GM12878 (cell line): ENCODE measurements around the gene TSPAN15. TPM values are rescaled to one million over a fixed set of nuclear protein-coding genes. Genes with fewer than 3 reads are reported as not detected.

Source experiments
- ATAC-seq: fragments of 200-7000 bp; cut with Tn5 transposase; 3 replicates; pipeline ENCODE4 v1.9.1; 2020; ENCODE audit warnings: mild to moderate bottlenecking, moderate library complexity
- BruUV-seq: library from RNA; stranded (reverse); fragments of 400-500 nt; replicated peaks from 2 replicates; lab custom pipeline; 2021; lab: Mats Ljungman, UMichigan
- CTCF ChIA-PET: fragments of 300-600 bp; sonication (Branson Sonifier 250); formaldehyde crosslinking; extraction: SDS; loops from one replicate; lab custom pipeline; 2021; ENCODE audit warnings: inconsistent platforms; lab: Yijun Ruan, JAX
- POLR2A ChIA-PET: fragments of 350-600 bp; formaldehyde crosslinking; extraction: SDS; loops from one replicate; lab custom pipeline; 2021; ENCODE audit warnings: inconsistent platforms; lab: Charles Lee
- RAD21 ChIA-PET: fragments of 300-600 bp; sonication (Branson Sonifier 250); formaldehyde crosslinking; loops from one replicate; lab custom pipeline; 2023; ENCODE audit warnings: antibody characterized with exemption; ENCODE audit not compliant: unreplicated experiment; lab: Charles Lee
- SMC1A ChIA-PET: fragments of 300-600 bp; sonication (Branson Sonifier 250); formaldehyde crosslinking; loops from one replicate; lab custom pipeline; 2023; ENCODE audit not compliant: unreplicated experiment, uncharacterized antibody; lab: Charles Lee
- DNase-seq: peaks from one replicate; pipeline ENCODE4 v3.0.0-alpha.2; 2011; ENCODE audit warnings: low read depth, low spot score
- FAIRE-seq: peaks from 3 replicates; lab custom pipeline; 2011; peaks lifted over from hg19 to GRCh38; lab: Jason Lieb, UNC
- H2AFZ ChIP-seq: 2 replicates; pipeline ENCODE4 v1.6.0; 2011; ENCODE audit warnings: low read depth, low read length, control low read depth; ENCODE audit not compliant: control insufficient read depth
- H3K27ac ChIP-seq: 2 replicates; pipeline ENCODE4 v1.5.1; 2011; ENCODE audit warnings: control low read depth; ENCODE audit not compliant: control insufficient read depth, insufficient read depth
- H3K27me3 ChIP-seq, 2 experiments: replicated peaks in 1 of 2; 2 replicates each; pipeline versions ENCODE4 v1.6.0 to v1.6.1; 2011; ENCODE audit warnings: low read length in 1 of 2; ENCODE audit not compliant: control insufficient read depth in 2 of 2, insufficient read depth in 2 of 2
- H3K36me3 ChIP-seq, 2 experiments: 2 replicates each; pipeline ENCODE4 v1.5.1; 2011; ENCODE audit warnings: low read length in 1 of 2; ENCODE audit not compliant: control insufficient read depth in 2 of 2, insufficient read depth in 2 of 2
- H3K4me1 ChIP-seq: 2 replicates; pipeline ENCODE4 v1.6.1; 2011; ENCODE audit warnings: mild to moderate bottlenecking, low read length, moderate library complexity, mixed read lengths; ENCODE audit not compliant: control insufficient read depth, insufficient read depth
- H3K4me2 ChIP-seq: 2 replicates; pipeline ENCODE4 v1.6.0; 2011; ENCODE audit warnings: control low read depth; ENCODE audit not compliant: control insufficient read depth, insufficient read depth
- H3K4me3 ChIP-seq: fragments of 200-600 bp; sonication (generic); 2 replicates; pipeline ENCODE4 v1.5.1; 2016
- H3K79me2 ChIP-seq: 2 replicates; pipeline ENCODE4 v1.6.0; 2011; ENCODE audit warnings: low read length; ENCODE audit not compliant: control insufficient read depth, insufficient read depth
- H3K9ac ChIP-seq: 2 replicates; pipeline ENCODE4 v1.8.0; 2011; ENCODE audit warnings: low read length, control low read depth, mixed read lengths; ENCODE audit not compliant: control insufficient read depth, insufficient read depth
- H3K9me3 ChIP-seq: replicated peaks from 3 replicates; pipeline ENCODE4 v1.5.1; 2011; ENCODE audit warnings: mild to moderate bottlenecking, low read length; ENCODE audit not compliant: control insufficient read depth, insufficient read depth
- H4K20me1 ChIP-seq: 2 replicates; pipeline ENCODE4 v1.6.0; 2011; ENCODE audit not compliant: control insufficient read depth, insufficient read depth
- ASH2L ChIP-seq: fragments of 300-600, 200-600 bp; sonication (generic); IDR thresholded peaks from 2 replicates; pipeline ENCODE4 v1.6.1; 2017; ENCODE audit warnings: low read depth, mild to moderate bottlenecking, borderline replicate concordance
- ATF3 ChIP-seq: IDR thresholded peaks from 2 replicates; pipeline ENCODE4 v1.6.1; 2011; ENCODE audit warnings: low read depth, mild to moderate bottlenecking, low read length, moderate library complexity, borderline replicate concordance; ENCODE audit errors: extremely low read depth
- BACH1 ChIP-seq: fragments of 450-650 bp; IDR thresholded peaks from 2 replicates; pipeline ENCODE4 v1.6.1; 2017; ENCODE audit warnings: mild to moderate bottlenecking, borderline replicate concordance
- CBX5 ChIP-seq: sonication (generic); IDR thresholded peaks from 2 replicates; pipeline ENCODE4 v1.6.1; 2016; ENCODE audit warnings: low read depth, moderate library complexity, mild to moderate bottlenecking, inconsistent platforms
- IRF4 ChIP-seq: IDR thresholded peaks from 2 replicates; pipeline ENCODE4 v1.6.1; 2011; ENCODE audit warnings: low read depth, low read length
- KLF5 ChIP-seq: fragments of 450-650 bp; IDR thresholded peaks from 2 replicates; pipeline ENCODE4 v1.6.1; 2014; ENCODE audit warnings: mild to moderate bottlenecking; ENCODE audit not compliant: partially characterized antibody
- LARP7 ChIP-seq: fragments of 450-650 bp; IDR thresholded peaks from 2 replicates; pipeline ENCODE4 v1.6.1; 2017; ENCODE audit warnings: mild to moderate bottlenecking
- MEF2B ChIP-seq: fragments of 450-650 bp; IDR thresholded peaks from 2 replicates; pipeline ENCODE4 v1.6.1; 2018; ENCODE audit warnings: mild to moderate bottlenecking, moderate library complexity; ENCODE audit not compliant: partially characterized antibody, poor library complexity, severe bottlenecking
- NKRF ChIP-seq: fragments of 450-650 bp; conservative IDR thresholded peaks from 2 replicates; pipeline ENCODE4 v1.6.1; 2017; ENCODE audit warnings: mild to moderate bottlenecking, moderate library complexity
- NR2F1 ChIP-seq: fragments of 450-650 bp; conservative IDR thresholded peaks from 2 replicates; pipeline ENCODE4 v1.6.1; 2017; ENCODE audit warnings: mild to moderate bottlenecking
- PAX5 ChIP-seq: IDR thresholded peaks from 2 replicates; pipeline ENCODE4 v1.6.1; 2011; ENCODE audit warnings: low read depth, low read length, borderline replicate concordance
- POU2F2 ChIP-seq: IDR thresholded peaks from 3 replicates; pipeline ENCODE4 v1.6.1; 2011; ENCODE audit warnings: low read depth, mild to moderate bottlenecking, low read length, borderline replicate concordance
- RELB ChIP-seq: fragments of 450-650 bp; IDR thresholded peaks from 2 replicates; pipeline ENCODE4 v1.6.1; 2017; ENCODE audit warnings: low read depth, mild to moderate bottlenecking, moderate library complexity
- SP1 ChIP-seq: IDR thresholded peaks from one replicate; pipeline ENCODE4 v1.6.1; 2011; ENCODE audit warnings: low read depth, low read length
- SREBF2 ChIP-seq: IDR thresholded peaks from 2 replicates; pipeline ENCODE4 v1.6.1; 2012; ENCODE audit warnings: mild to moderate bottlenecking, low read length
- TARDBP ChIP-seq: IDR thresholded peaks from 2 replicates; pipeline ENCODE4 v1.6.1; 2016; ENCODE audit warnings: borderline replicate concordance
- TCF7 ChIP-seq: IDR thresholded peaks from 2 replicates; pipeline ENCODE4 v1.6.1; 2014; ENCODE audit warnings: antibody characterized with exemption, borderline replicate concordance
- ZSCAN29 ChIP-seq: fragments of 450-650 bp; IDR thresholded peaks from 2 replicates; pipeline ENCODE4 v1.6.1; 2017; ENCODE audit warnings: mild to moderate bottlenecking, moderate library complexity
- ZZZ3 ChIP-seq: IDR thresholded peaks from 2 replicates; pipeline ENCODE4 v1.6.1; 2011; ENCODE audit warnings: low read depth; ENCODE audit not compliant: control insufficient read depth, insufficient read length
- WGBS: methylation state at CpG from one replicate; pipeline ENCODE4 v1.1.6; 2016; ENCODE audit warnings: low lambda C conversion rate; ENCODE audit not compliant: insufficient replicate concordance, insufficient coverage; ENCODE audit errors: missing lambda C conversion rate; 5-methylcytosine and 5-hydroxymethylcytosine counted together
- in situ Hi-C: fragments of 300-500 bp; cut with MboI; formaldehyde crosslinking; loops from 9 replicates; pipeline ENCODE4 v1.14.3; 2018; ENCODE audit warnings: mixed read lengths
- intact Hi-C: fragments of 100-400 bp; cut with micrococcal nuclease; formaldehyde crosslinking; loops from one replicate; pipeline ENCODE4 v1.14.2; 2022; ENCODE audit not compliant: unreplicated experiment
- polyA plus RNA-seq, 11 experiments: library from polyadenylated mRNA; depleted of rRNA in 4 of 11; unstranded in 6 of 11; stranded (reverse) in 5 of 11; fragments of >200 nt; fragmentation: Nextera tagmentation in 4 of 11; fragmentation: Illumina TruSeq in 1 of 11; extraction: Ambion mirVana in 4 of 11; extraction: Trizol in 1 of 11; gene quantifications; 1 replicate in 1 of 11; 2 replicates in 10 of 11; pipeline versions ENCODE4 v1.2.1 to v1.2.3, GENCODE V29; 2011 to 2016; ENCODE audit warnings: inconsistent platforms in 2 of 11, missing spikeins in 2 of 11, low read depth in 1 of 11
- total RNA-seq, 4 experiments: library from RNA; depleted of rRNA in 3 of 4; stranded (reverse); fragments of >200 nt in 3 of 4; fragmentation: Illumina TruSeq in 1 of 4; extraction: Trizol in 1 of 4; gene quantifications; 2 replicates each; pipeline versions ENCODE4 v1.2.1 to v1.2.3, GENCODE V29; 2013 to 2021

The TSPAN15 gene
- total and polyA plus RNA-seq, 10 of the 15 experiments (the other 5 are each of a cell fraction or from before 2014, with no cell fraction given): 1.3 to 8.5 (median 2.4) TPM; not detected in 2

- intact Hi-C loops (no loop called here), in situ Hi-C loops (loop anchor here (5.0 to 10.0 kb wide), 2 partner anchors 171 to 408 kb away; no protein-coding TSS in a partner anchor)
- SMC1A ChIA-PET: interaction anchor here (1.3 to 1.8 kb wide), 2 partner anchors 9 to 104 kb away, joined by 3 read pairs; no protein-coding TSS in a partner anchor
- Histone ChIP-seq H3K27me3 (no peaks in the 10 kb centered on the region), H3K4me1 (peaks cover 3% of the 10 kb centered on the region), H3K4me2 (no peak overlapping the region), H3K9me3 (no peaks in the 10 kb centered on the region), H3K9ac (no peak overlapping the region), H3K4me3 (no peak overlapping the region), H3K27ac (no peak overlapping the region), H2AFZ (no peak overlapping the region), H3K79me2 (no peaks in the 10 kb centered on the region), H4K20me1 (no peaks in the 10 kb centered on the region), H3K36me3 (peaks cover 6% of the 10 kb centered on the region in 2 experiments; a peak in 3 of 4 replicates)
- WGBS: 100% methylated on average over 1 of the region's 1 CpG
- POLR2A ChIA-PET: no interaction called here
- no peak for ATAC-seq
- no peak for DNase-seq
- TF ChIP-seq ASH2L (no peak), POU2F2 (no peak), LARP7 (no peak), ZSCAN29 (no peak), KLF5 (no peak), SREBF2 (no peak), BACH1 (no peak), NKRF (no peak), SP1 (no peak), TARDBP (no peak), IRF4 (no peak), TCF7 (no peak), RELB (no peak), ATF3 (no peak), NR2F1 (no peak), MEF2B (no peak), ZZZ3 (no peak), CBX5 (no peak), PAX5 (no peak)
- no peak for FAIRE-seq
- RAD21 ChIA-PET: interaction anchor here (0.6 kb wide), 1 partner anchor 102 kb away, joined by 4 read pairs; no protein-coding TSS in a partner anchor
- CTCF ChIA-PET: interaction anchor here (2.0 to 2.5 kb wide), 2 partner anchors 11 to 164 kb away, joined by 7 to 9 read pairs; no protein-coding TSS in a partner anchor
- no TSS peak for BruUV-seq
These were observed 48.2 kb upstream of the TSPAN15 start for GRCh38 chr10:69403066-69403465.
